Measurements from ENCODE around the gene CLEC6A. TPM values are rescaled to one million over a fixed set of nuclear protein-coding genes. Genes with fewer than 3 reads are reported as not detected.

CLEC6A gene
- total RNA-seq, 1 experiment from 2014 or later, result 0.17 TPM

GRCh38 chr12:8452036-8452435 lies 3.7 kb upstream of the CLEC6A start:
- H3K9me3 ChIP-seq (ENCODE audit: control insufficient read depth, low read depth, low read length), result no peaks in the 10 kb centered on the region
- H3K18ac ChIP-seq (ENCODE audit: insufficient read length, low read depth, low read length), result no peak overlapping the region
- H3K4me2 ChIP-seq (ENCODE audit: insufficient read depth, insufficient read length, low read length), result no peak overlapping the region
- no peak overlapping the region for H3K56ac ChIP-seq (ENCODE audit: insufficient read length, low read depth, low read length)
- TF ChIP-seq CTCF (conservative IDR thresholded peaks at IDR 0.05), result no peak
- H2BK120ac ChIP-seq (ENCODE audit: low read depth, low read length, poor library complexity, severe bottlenecking), result no peak overlapping the region
- no peak overlapping the region for H3T11ph ChIP-seq (ENCODE audit: low read length)
- H3K27me3 Mint-ChIP-seq (ENCODE audit: low read depth), result no peaks in the 10 kb centered on the region
- no peak overlapping the region for H2AK5ac ChIP-seq (ENCODE audit: insufficient read length, low read length)
- H3K23ac ChIP-seq (ENCODE audit: insufficient read length, low read depth, low read length), result no peak overlapping the region
- no peaks in the 10 kb centered on the region for H3K79me1 ChIP-seq (ENCODE audit: insufficient read depth, low read depth, low read length, poor library complexity, severe bottlenecking)
- WGBS (ENCODE audit: extremely low coverage, insufficient read length, low lambda C conversion rate), result no CpG with 5 or more reads among the region's 12 CpGs
- H2BK5ac ChIP-seq (ENCODE audit: insufficient read length, low read length), result no peak overlapping the region
- H3K27ac ChIP-seq (ENCODE audit: insufficient read length, low read depth, low read length), result no peak overlapping the region
- H4K8ac ChIP-seq (replicated peaks; ENCODE audit: insufficient read length, low read depth, low read length), result no peak overlapping the region
- H3K27me3 ChIP-seq (ENCODE audit: insufficient read depth, low read length), result no peaks in the 10 kb centered on the region
- no peak overlapping the region for H4K5ac ChIP-seq (ENCODE audit: insufficient read length, low read depth, low read length)
- no peak overlapping the region for H3K4ac ChIP-seq (ENCODE audit: low read depth, low read length)
- peaks cover 39 to 47% of the 10 kb centered on the region in 2 experiments for H3K4me1 Mint-ChIP-seq
- H2AFZ ChIP-seq (ENCODE audit: low read length), result no peak overlapping the region
- no peak for DNase-seq
- peaks cover 3% of the 10 kb centered on the region; the same call in 1 of the 2 replicates for H3K4me1 ChIP-seq (ENCODE audit: insufficient read depth, low read length)
- H3K79me2 ChIP-seq (ENCODE audit: insufficient read depth, low read length), result no peaks in the 10 kb centered on the region
- H2BK15ac ChIP-seq (ENCODE audit: low read depth, low read length), result no peak overlapping the region
- no peaks in the 10 kb centered on the region for H3K23me2 ChIP-seq (ENCODE audit: insufficient read length, low read depth, low read length, poor library complexity, severe bottlenecking)
- no peak overlapping the region for H3K14ac ChIP-seq (ENCODE audit: insufficient read depth, low read length)
- H3K4me3 Mint-ChIP-seq, result no peak overlapping the region
- no peak overlapping the region for H2BK12ac ChIP-seq (ENCODE audit: insufficient read length, low read depth, low read length)
- no peak overlapping the region for H3K27ac Mint-ChIP-seq
- no peak overlapping the region for H3K9ac ChIP-seq (ENCODE audit: extremely low read depth, insufficient read length, low read length)
- no peak overlapping the region for H4K91ac ChIP-seq (ENCODE audit: insufficient read length, low read depth, low read length)
- H3K36me3 Mint-ChIP-seq (ENCODE audit: insufficient read depth in 1 of 3, low read depth in 3 of 3), result no peaks in the 10 kb centered on the region
- no peak overlapping the region for H2BK20ac ChIP-seq (ENCODE audit: low read depth, low read length, poor library complexity, severe bottlenecking)
- H4K20me1 ChIP-seq (ENCODE audit: control insufficient read depth, insufficient read depth, insufficient read length), result no peaks in the 10 kb centered on the region
- H3K9me3 Mint-ChIP-seq, result no peaks in the 10 kb centered on the region

Data from H9 (cell line).